HL-60 (cell line): Measurements from ENCODE around the gene RICTOR.

ENCODE experiments used
- DNase-seq, 2 experiments: peaks; one replicate each; pipeline ENCODE4 v3.0.0-alpha.2; 2010 to 2020; ENCODE audit warnings: low read depth in 1 of 2, low spot score in 1 of 2
- H3K27ac ChIP-seq: fragments of 250-450 bp; sonication (Bioruptor Pico); replicated peaks from 2 replicates; pipeline ENCODE4 v1.5.1; 2020; ENCODE audit warnings: mild to moderate bottlenecking, moderate library complexity
- H3K27me3 ChIP-seq: fragments of 250-450 bp; sonication (Bioruptor Pico); 2 replicates; pipeline ENCODE4 v1.5.1; 2021; ENCODE audit warnings: mild to moderate bottlenecking, moderate library complexity; ENCODE audit not compliant: insufficient read depth, poor library complexity, severe bottlenecking
- H3K4me3 ChIP-seq: replicated peaks from 2 replicates; pipeline ENCODE4 v1.5.1; 2011; ENCODE audit warnings: mild to moderate bottlenecking, control low read depth, low read length; ENCODE audit not compliant: insufficient read depth
- GABPA ChIP-seq: IDR thresholded peaks from 2 replicates; pipeline ENCODE4 v1.6.1; 2012; ENCODE audit warnings: low read depth
- POLR2AphosphoS5 ChIP-seq: IDR thresholded peaks from 2 replicates; pipeline ENCODE4 v1.6.1; 2012; ENCODE audit warnings: low read depth
- REST ChIP-seq: IDR thresholded peaks from 2 replicates; pipeline ENCODE4 v1.6.1; 2012; ENCODE audit warnings: low read depth; ENCODE audit not compliant: insufficient replicate concordance
- SPI1 ChIP-seq: IDR thresholded peaks from 2 replicates; pipeline ENCODE4 v1.6.1; 2012; ENCODE audit warnings: low read depth, mild to moderate bottlenecking, borderline replicate concordance
- TF ChIP-seq, protein P1 (sequence below): IDR thresholded peaks from one replicate; pipeline ENCODE4 v1.5.1; 2011; ENCODE audit warnings: low read length, control low read depth, inconsistent platforms; ENCODE audit not compliant: insufficient read depth

The RICTOR gene

GRCh38 chr5:39055027-39055767, 19.0 kb downstream of the RICTOR start:
- DNase-seq = no peak
- Histone ChIP-seq H3K4me3 (no peak overlapping the region), H3K27ac (no peak overlapping the region), H3K27me3 (no peaks in the 10 kb centered on the region)
- TF ChIP-seq, protein P1, sequence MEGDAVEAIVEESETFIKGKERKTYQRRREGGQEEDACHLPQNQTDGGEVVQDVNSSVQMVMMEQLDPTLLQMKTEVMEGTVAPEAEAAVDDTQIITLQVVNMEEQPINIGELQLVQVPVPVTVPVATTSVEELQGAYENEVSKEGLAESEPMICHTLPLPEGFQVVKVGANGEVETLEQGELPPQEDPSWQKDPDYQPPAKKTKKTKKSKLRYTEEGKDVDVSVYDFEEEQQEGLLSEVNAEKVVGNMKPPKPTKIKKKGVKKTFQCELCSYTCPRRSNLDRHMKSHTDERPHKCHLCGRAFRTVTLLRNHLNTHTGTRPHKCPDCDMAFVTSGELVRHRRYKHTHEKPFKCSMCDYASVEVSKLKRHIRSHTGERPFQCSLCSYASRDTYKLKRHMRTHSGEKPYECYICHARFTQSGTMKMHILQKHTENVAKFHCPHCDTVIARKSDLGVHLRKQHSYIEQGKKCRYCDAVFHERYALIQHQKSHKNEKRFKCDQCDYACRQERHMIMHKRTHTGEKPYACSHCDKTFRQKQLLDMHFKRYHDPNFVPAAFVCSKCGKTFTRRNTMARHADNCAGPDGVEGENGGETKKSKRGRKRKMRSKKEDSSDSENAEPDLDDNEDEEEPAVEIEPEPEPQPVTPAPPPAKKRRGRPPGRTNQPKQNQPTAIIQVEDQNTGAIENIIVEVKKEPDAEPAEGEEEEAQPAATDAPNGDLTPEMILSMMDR = no peak
- no peak for TF ChIP-seq GABPA
- TF ChIP-seq POLR2AphosphoS5 = no peak
- TF ChIP-seq REST = no peak
- no peak for TF ChIP-seq SPI1

GRCh38 chr5:39053189-39053588, 21.0 kb downstream of the RICTOR start:
- Histone ChIP-seq H3K27me3 (no peaks in the 10 kb centered on the region), H3K4me3 (no peak overlapping the region), H3K27ac (no peak overlapping the region)
- DNase-seq = no peak
- no peak for TF ChIP-seq SPI1
- TF ChIP-seq, protein P1 = no peak
- TF ChIP-seq GABPA = no peak
- no peak for TF ChIP-seq POLR2AphosphoS5
- no peak for TF ChIP-seq REST

DNA sequence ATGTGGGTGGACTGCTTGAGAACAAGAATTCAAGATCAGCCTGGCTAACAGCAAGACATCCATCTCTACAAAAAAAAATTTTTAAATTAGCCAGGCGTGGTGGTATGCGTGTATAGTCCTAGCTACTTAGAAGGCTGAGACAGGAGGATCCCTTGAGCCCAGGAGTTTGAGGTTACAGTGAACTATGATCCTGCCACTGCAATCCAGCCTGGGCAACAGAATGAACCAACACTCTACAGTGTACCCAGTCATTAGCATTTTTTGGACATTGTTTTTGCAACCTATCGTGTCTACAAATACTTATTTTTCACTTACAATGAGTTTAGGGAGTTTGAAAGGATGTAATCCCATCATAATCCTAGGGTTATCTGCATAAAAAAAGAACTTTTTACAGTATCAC, 22.1 kb downstream of the RICTOR start:
- TF ChIP-seq POLR2AphosphoS5 (no peak), SPI1 (no peak), GABPA (no peak), REST (no peak)
- TF ChIP-seq, protein P1 = no peak
- H3K4me3 ChIP-seq = no peak overlapping the region
- H3K27me3 ChIP-seq = no peaks in the 10 kb centered on the region
- DNase-seq = no peak
- H3K27ac ChIP-seq = no peak overlapping the region
